Osteocyte (in vitro differentiated cells): ENCODE data around the gene PHTF2. TPM values are rescaled to one million over a fixed set of nuclear protein-coding genes. Genes with fewer than 3 reads are reported as not detected.

Source experiments
- DNase-seq: peaks from one replicate; pipeline ENCODE4 v3.0.0; 2021; ENCODE audit warnings: mixed read lengths; ENCODE audit not compliant: unreplicated experiment; ENCODE audit errors: extremely low spot score
- H3K27ac Mint-ChIP-seq: one replicate; pipeline ENCODE4 v1.8.0; 2021; ENCODE audit warnings: mild to moderate bottlenecking, mixed read lengths; ENCODE audit not compliant: unreplicated experiment
- H3K27me3 Mint-ChIP-seq: one replicate; pipeline ENCODE4 v1.8.0; 2021; ENCODE audit warnings: mixed read lengths; ENCODE audit not compliant: unreplicated experiment
- H3K36me3 Mint-ChIP-seq: one replicate; pipeline ENCODE4 v1.8.0; 2021; ENCODE audit warnings: mixed read lengths; ENCODE audit not compliant: unreplicated experiment
- H3K4me1 Mint-ChIP-seq: one replicate; pipeline ENCODE4 v1.8.0; 2021; ENCODE audit warnings: mixed read lengths; ENCODE audit not compliant: unreplicated experiment
- H3K4me3 Mint-ChIP-seq: one replicate; pipeline ENCODE4 v1.8.0; 2021; ENCODE audit warnings: mild to moderate bottlenecking, moderate library complexity, mixed read lengths; ENCODE audit not compliant: unreplicated experiment
- H3K9me3 Mint-ChIP-seq: one replicate; pipeline ENCODE4 v1.8.0; 2021; ENCODE audit warnings: mixed read lengths; ENCODE audit not compliant: unreplicated experiment
- total RNA-seq: library from RNA; stranded (reverse); gene quantifications from 2 replicates; pipeline ENCODE4 v1.2.1, GENCODE V29; 2021
- TF ChIP-seq, protein P1 (sequence below): fragments of 200-600 bp; sonication (generic); IDR thresholded peaks from 2 replicates; pipeline ENCODE4 v1.5.0; 2021; ENCODE audit warnings: antibody characterized with exemption, mild to moderate bottlenecking, moderate library complexity

PHTF2 gene
- total RNA-seq, 1 donor from 2014 or later, result 29.3 TPM

GRCh38 chr7:77820967-77821366 lies 22.4 kb downstream of the PHTF2 start:
- no peak overlapping the region for H3K27ac Mint-ChIP-seq
- H3K4me3 Mint-ChIP-seq, result no peak overlapping the region
- peaks cover 50% of the 10 kb centered on the region for H3K36me3 Mint-ChIP-seq
- TF ChIP-seq, protein P1, sequence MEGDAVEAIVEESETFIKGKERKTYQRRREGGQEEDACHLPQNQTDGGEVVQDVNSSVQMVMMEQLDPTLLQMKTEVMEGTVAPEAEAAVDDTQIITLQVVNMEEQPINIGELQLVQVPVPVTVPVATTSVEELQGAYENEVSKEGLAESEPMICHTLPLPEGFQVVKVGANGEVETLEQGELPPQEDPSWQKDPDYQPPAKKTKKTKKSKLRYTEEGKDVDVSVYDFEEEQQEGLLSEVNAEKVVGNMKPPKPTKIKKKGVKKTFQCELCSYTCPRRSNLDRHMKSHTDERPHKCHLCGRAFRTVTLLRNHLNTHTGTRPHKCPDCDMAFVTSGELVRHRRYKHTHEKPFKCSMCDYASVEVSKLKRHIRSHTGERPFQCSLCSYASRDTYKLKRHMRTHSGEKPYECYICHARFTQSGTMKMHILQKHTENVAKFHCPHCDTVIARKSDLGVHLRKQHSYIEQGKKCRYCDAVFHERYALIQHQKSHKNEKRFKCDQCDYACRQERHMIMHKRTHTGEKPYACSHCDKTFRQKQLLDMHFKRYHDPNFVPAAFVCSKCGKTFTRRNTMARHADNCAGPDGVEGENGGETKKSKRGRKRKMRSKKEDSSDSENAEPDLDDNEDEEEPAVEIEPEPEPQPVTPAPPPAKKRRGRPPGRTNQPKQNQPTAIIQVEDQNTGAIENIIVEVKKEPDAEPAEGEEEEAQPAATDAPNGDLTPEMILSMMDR, result no peak
- DNase-seq, result no peak
- H3K27me3 Mint-ChIP-seq, result no peaks in the 10 kb centered on the region
- peaks cover 48% of the 10 kb centered on the region for H3K9me3 Mint-ChIP-seq
- H3K4me1 Mint-ChIP-seq, result peaks cover 1% of the 10 kb centered on the region

GRCh38 chr7:77822269-77822668 lies 23.7 kb downstream of the PHTF2 start:
- Mint-ChIP-seq H3K4me3 (no peak overlapping the region), H3K36me3 (peaks cover 40% of the 10 kb centered on the region), H3K27me3 (no peaks in the 10 kb centered on the region), H3K4me1 (peaks cover 1% of the 10 kb centered on the region), H3K9me3 (peaks cover 47% of the 10 kb centered on the region), H3K27ac (no peak overlapping the region)
- no peak for DNase-seq
- TF ChIP-seq, protein P1, result no peak

DNA sequence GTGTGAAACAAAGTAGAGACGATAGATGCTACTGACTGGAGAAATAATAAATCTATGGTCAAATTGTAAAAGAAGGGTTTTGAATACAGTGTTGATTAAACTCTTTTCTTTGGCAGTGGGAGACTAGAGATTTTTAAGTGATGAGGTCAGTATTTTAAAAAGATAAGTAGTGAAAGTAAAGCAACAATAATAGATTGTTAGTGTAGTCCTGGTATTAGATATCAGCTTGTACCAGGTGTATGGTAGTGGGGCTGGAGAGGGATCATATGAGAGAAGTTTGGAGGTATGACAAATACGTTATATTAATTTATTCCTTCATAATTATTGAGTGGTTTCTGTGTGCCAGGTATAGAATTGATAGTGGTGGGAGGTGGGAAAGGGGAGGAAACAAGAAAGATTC lies 25.2 kb downstream of the PHTF2 start:
- H3K36me3 Mint-ChIP-seq, result peaks cover 31% of the 10 kb centered on the region
- no peak for DNase-seq
- TF ChIP-seq, protein P1, result no peak
- H3K4me3 Mint-ChIP-seq, result no peak overlapping the region
- peaks cover 39% of the 10 kb centered on the region for H3K9me3 Mint-ChIP-seq
- H3K27ac Mint-ChIP-seq, result no peak overlapping the region
- peaks cover 1% of the 10 kb centered on the region for H3K4me1 Mint-ChIP-seq
- no peaks in the 10 kb centered on the region for H3K27me3 Mint-ChIP-seq

GRCh38 chr7:77824636-77825035 lies 26.1 kb downstream of the PHTF2 start:
- no peak for DNase-seq
- H3K4me1 Mint-ChIP-seq, result peaks cover 1% of the 10 kb centered on the region
- H3K27me3 Mint-ChIP-seq, result no peaks in the 10 kb centered on the region
- H3K27ac Mint-ChIP-seq, result no peak overlapping the region
- H3K4me3 Mint-ChIP-seq, result no peak overlapping the region
- TF ChIP-seq, protein P1, result no peak
- peaks cover 26% of the 10 kb centered on the region for H3K36me3 Mint-ChIP-seq
- H3K9me3 Mint-ChIP-seq, result peaks cover 33% of the 10 kb centered on the region

DNA sequence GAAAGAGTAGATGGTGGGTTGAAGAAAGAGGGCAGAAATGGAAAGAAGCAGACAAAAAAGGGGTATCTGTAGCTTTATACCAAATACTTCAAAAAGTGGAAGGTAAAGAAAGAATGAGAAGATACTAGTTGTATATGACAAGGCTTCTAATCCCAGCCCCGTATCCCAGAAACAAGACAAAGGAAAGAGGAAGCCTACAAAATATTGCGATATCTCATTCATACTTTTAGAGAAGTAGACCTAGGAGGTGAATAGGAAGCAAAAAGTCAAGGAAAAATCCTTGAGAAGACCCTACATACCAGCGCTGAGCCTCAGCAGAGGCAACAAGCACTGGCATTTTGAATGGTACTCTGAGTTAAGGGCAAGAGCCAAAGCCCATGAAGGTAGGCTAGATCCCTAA lies 26.6 kb downstream of the PHTF2 start:
- Mint-ChIP-seq H3K27ac (no peak overlapping the region), H3K4me3 (no peak overlapping the region), H3K9me3 (peaks cover 32% of the 10 kb centered on the region), H3K27me3 (no peaks in the 10 kb centered on the region), H3K36me3 (peaks cover 21% of the 10 kb centered on the region), H3K4me1 (peaks cover 1% of the 10 kb centered on the region)
- TF ChIP-seq, protein P1, result no peak
- no peak for DNase-seq
